GM12892 (cell line): ENCODE results near the gene SETD3.
A peak's percentile ranks its signal among the peaks of the same experiment; 100 is the strongest.

Experiments used
- POLR2A ChIP-seq: IDR thresholded peaks from 2 replicates; pipeline ENCODE4 v1.6.1; 2011; ENCODE audit warnings: low read depth, low read length, control low read depth
- POLR2AphosphoS5 ChIP-seq: IDR thresholded peaks from 2 replicates; pipeline ENCODE4 v1.6.1; 2011; ENCODE audit warnings: low read depth, low read length, control low read depth
- TAF1 ChIP-seq: IDR thresholded peaks from 2 replicates; pipeline ENCODE4 v1.6.1; 2011; ENCODE audit warnings: low read depth, mild to moderate bottlenecking, control low read depth, low read length, borderline replicate concordance

DNA sequence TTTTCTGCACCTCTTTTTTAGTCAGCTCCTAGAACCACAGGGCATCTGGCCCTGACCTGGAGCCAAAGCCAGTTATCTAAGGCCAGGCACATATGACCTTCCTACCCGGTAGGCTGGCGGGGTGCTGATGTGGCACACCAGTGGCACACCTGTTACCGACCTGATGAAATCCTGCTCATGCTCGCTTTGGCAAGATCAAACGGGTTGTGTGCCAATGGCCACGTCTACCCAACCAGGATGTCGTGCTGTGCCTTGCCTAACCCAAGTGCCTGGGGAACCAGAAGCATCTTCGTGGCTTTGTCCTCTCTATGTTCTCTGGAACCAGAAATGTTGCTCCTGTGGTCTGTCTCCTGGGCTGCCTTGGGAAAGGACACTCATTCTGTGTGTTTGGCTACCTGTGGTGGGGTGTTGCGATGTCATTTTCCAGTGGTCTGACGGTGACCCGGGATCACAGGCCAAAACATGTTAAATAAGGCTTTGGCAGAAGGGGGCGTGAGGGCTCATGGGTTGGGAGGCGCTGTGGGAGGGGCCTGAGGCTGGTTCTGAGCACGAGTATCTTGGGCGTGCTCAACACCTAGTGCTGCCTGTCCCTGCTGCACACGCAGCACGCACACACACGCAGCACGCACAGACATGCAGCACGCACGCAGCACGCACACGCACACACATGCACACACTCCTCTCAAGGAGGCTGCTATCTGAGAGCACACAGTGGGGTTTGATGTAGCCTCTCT is 28.4 kb upstream of the SETD3 start:
- TF ChIP-seq TAF1 (no peak), POLR2AphosphoS5 (0 out of 2 replicates have a peak, but pooled peaks have one; percentile 7), POLR2A (no peak)
